ENCODE results near the gene MAP3K5. TPM values are rescaled to one million over a fixed set of nuclear protein-coding genes. Genes with fewer than 3 reads are reported as not detected.

Gene MAP3K5
- total RNA-seq, 1 experiment from 2014 or later = 2.1 TPM

- H3K27me3 Mint-ChIP-seq (ENCODE audit: insufficient read depth, unreplicated experiment) = no peaks in the 10 kb centered on the region
- no peaks in the 10 kb centered on the region for H3K27me3 ChIP-seq (replicated peaks; ENCODE audit: control insufficient read depth, insufficient read depth, low read length)
- BruUV-seq (replicated peaks) = no TSS peak
- no peak overlapping the region for H3K4me3 Mint-ChIP-seq (ENCODE audit: unreplicated experiment)
- no peak for DNase-seq
- ChIA-PET POLR2A (no interaction called here), CTCF (no interaction called here)
- no peaks in the 10 kb centered on the region for H3K9me3 ChIP-seq
- H3K9me3 Mint-ChIP-seq (ENCODE audit: unreplicated experiment) = no peaks in the 10 kb centered on the region
- no peak for TF ChIP-seq CTCF (IDR thresholded peaks at IDR 0.05; ENCODE audit: insufficient read depth in 1 of 2, low read depth in 1 of 2, low read length in 1 of 2, severe bottlenecking in 1 of 2, unreplicated experiment in 1 of 2)
- H3K27ac Mint-ChIP-seq (ENCODE audit: unreplicated experiment) = no peak overlapping the region
- peaks cover 21% of the 10 kb centered on the region for H3K4me1 Mint-ChIP-seq (ENCODE audit: low read depth, unreplicated experiment)
- H3K36me3 Mint-ChIP-seq (ENCODE audit: insufficient read depth, unreplicated experiment) = peaks cover 6% of the 10 kb centered on the region
- intact Hi-C loops (cut with micrococcal nuclease; ENCODE audit: unreplicated experiment) = no loop called here
- H3K36me3 ChIP-seq (ENCODE audit: control insufficient read depth, insufficient read depth, low read length) = no peaks in the 10 kb centered on the region
- H3K4me3 ChIP-seq (ENCODE audit: low read depth, low read length) = no peak overlapping the region
- H3K4me1 ChIP-seq = peaks cover 8% of the 10 kb centered on the region
Observed at GRCh38 chr6:136553166-136553787, 239.0 kb downstream of the MAP3K5 start.

GRCh38 chr6:136552054-136552453 is 240.2 kb downstream of the MAP3K5 start:
- ChIA-PET POLR2A (no interaction called here), CTCF (interaction anchor here (2.3 kb wide), 1 partner anchor 174 kb away, joined by 16 read pairs; no protein-coding TSS in a partner anchor)
- Histone ChIP-seq H3K27me3 (replicated peaks; ENCODE audit: control insufficient read depth, insufficient read depth, low read length) (no peaks in the 10 kb centered on the region), H3K36me3 (ENCODE audit: control insufficient read depth, insufficient read depth, low read length) (no peaks in the 10 kb centered on the region), H3K4me3 (ENCODE audit: low read depth, low read length) (no peak overlapping the region), H3K4me1 (peaks cover 8% of the 10 kb centered on the region), H3K9me3 (no peaks in the 10 kb centered on the region)
- no peaks in the 10 kb centered on the region for H3K27me3 Mint-ChIP-seq (ENCODE audit: insufficient read depth, unreplicated experiment)
- no TSS peak for BruUV-seq (replicated peaks)
- DNase-seq = no peak
- no peaks in the 10 kb centered on the region for H3K9me3 Mint-ChIP-seq (ENCODE audit: unreplicated experiment)
- H3K4me3 Mint-ChIP-seq (ENCODE audit: unreplicated experiment) = peak overlapping the region; percentile 49
- intact Hi-C loops (cut with micrococcal nuclease; ENCODE audit: unreplicated experiment) = no loop called here
- H3K4me1 Mint-ChIP-seq (ENCODE audit: low read depth, unreplicated experiment) = peaks cover 21% of the 10 kb centered on the region
- H3K27ac Mint-ChIP-seq (ENCODE audit: unreplicated experiment) = no peak overlapping the region
- peaks cover 6% of the 10 kb centered on the region for H3K36me3 Mint-ChIP-seq (ENCODE audit: insufficient read depth, unreplicated experiment)
- no peak for TF ChIP-seq CTCF (IDR thresholded peaks at IDR 0.05; ENCODE audit: insufficient read depth in 1 of 2, low read depth in 1 of 2, low read length in 1 of 2, severe bottlenecking in 1 of 2, unreplicated experiment in 1 of 2)

GRCh38 chr6:136551103-136551502 is 241.2 kb downstream of the MAP3K5 start:
- H3K4me1 ChIP-seq = peaks cover 8% of the 10 kb centered on the region
- Mint-ChIP-seq H3K27me3 (ENCODE audit: insufficient read depth, unreplicated experiment) (no peaks in the 10 kb centered on the region), H3K9me3 (ENCODE audit: unreplicated experiment) (no peaks in the 10 kb centered on the region), H3K36me3 (ENCODE audit: insufficient read depth, unreplicated experiment) (peaks cover 6% of the 10 kb centered on the region), H3K4me1 (ENCODE audit: low read depth, unreplicated experiment) (peaks cover 21% of the 10 kb centered on the region), H3K4me3 (ENCODE audit: unreplicated experiment) (peak overlapping the region; percentile 81), H3K27ac (ENCODE audit: unreplicated experiment) (peak overlapping the region; percentile 83)
- H3K36me3 ChIP-seq (ENCODE audit: control insufficient read depth, insufficient read depth, low read length) = no peaks in the 10 kb centered on the region
- H3K4me3 ChIP-seq (ENCODE audit: low read depth, low read length) = peak overlapping the region; percentile 69
- H3K27me3 ChIP-seq (replicated peaks; ENCODE audit: control insufficient read depth, insufficient read depth, low read length) = no peaks in the 10 kb centered on the region
- no peaks in the 10 kb centered on the region for H3K9me3 ChIP-seq
- ChIA-PET CTCF (interaction anchor here (0.6 to 2.3 kb wide), 21 partner anchors 10 to 310 kb away, joined by 3 to 16 read pairs (median 5); partner anchors contain the start of genes BCLAF1 and MAP3K5), POLR2A (interaction anchor here (1.3 to 1.5 kb wide), 2 partner anchors 262 to 301 kb away, joined by 6 to 23 read pairs; partner anchors contain the start of genes BCLAF1 and MTFR2)
- intact Hi-C loops (cut with micrococcal nuclease; ENCODE audit: unreplicated experiment) = loop anchor here (2.0 kb wide), 2 partner anchors 52 to 300 kb away; partner anchors contain the start of gene MTFR2
- TF ChIP-seq CTCF (IDR thresholded peaks at IDR 0.05; ENCODE audit: insufficient read depth in 1 of 2, low read depth in 1 of 2, low read length in 1 of 2, severe bottlenecking in 1 of 2, unreplicated experiment in 1 of 2) = no peak
- TSS peak; percentile 85 for BruUV-seq (replicated peaks)
- peak in 1 of 2 experiments; percentile 16 for DNase-seq
